Muscle layer of colon (tissue), 2 donors: Measurements from ENCODE around the gene INSRR.

Experiments used
- H3K27ac ChIP-seq: one replicate; pipeline ENCODE4 v1.7.0; 2013; ENCODE audit warnings: low read depth, mild to moderate bottlenecking, low read length, moderate library complexity
- H3K27me3 ChIP-seq, 2 donors: one replicate each; pipeline ENCODE4 v1.7.0; 2013; ENCODE audit warnings: low read length in 2 of 2, mild to moderate bottlenecking in 2 of 2; ENCODE audit not compliant: insufficient read depth in 2 of 2, control insufficient read depth in 1 of 2
- H3K36me3 ChIP-seq: one replicate; pipeline ENCODE4 v1.7.0; 2013; ENCODE audit warnings: mild to moderate bottlenecking, low read length; ENCODE audit not compliant: insufficient read depth
- H3K4me1 ChIP-seq: one replicate; pipeline ENCODE4 v1.7.0; 2013; ENCODE audit warnings: mild to moderate bottlenecking, low read length; ENCODE audit not compliant: insufficient read depth
- H3K4me3 ChIP-seq, 2 donors: one replicate each; pipeline ENCODE4 v1.7.0; 2013; ENCODE audit warnings: low read length in 2 of 2, low read depth in 1 of 2, mild to moderate bottlenecking in 1 of 2, moderate library complexity in 1 of 2
- H3K9ac ChIP-seq: one replicate; pipeline ENCODE4 v1.7.0; 2013; ENCODE audit warnings: low read length
- H3K9me3 ChIP-seq: one replicate; pipeline ENCODE4 v1.7.0; 2013; ENCODE audit warnings: mild to moderate bottlenecking, low read length
- donor health status: abdominal sarcoma.
- donor health status: Adenocarcinoma of cecum.

The INSRR gene

DNA sequence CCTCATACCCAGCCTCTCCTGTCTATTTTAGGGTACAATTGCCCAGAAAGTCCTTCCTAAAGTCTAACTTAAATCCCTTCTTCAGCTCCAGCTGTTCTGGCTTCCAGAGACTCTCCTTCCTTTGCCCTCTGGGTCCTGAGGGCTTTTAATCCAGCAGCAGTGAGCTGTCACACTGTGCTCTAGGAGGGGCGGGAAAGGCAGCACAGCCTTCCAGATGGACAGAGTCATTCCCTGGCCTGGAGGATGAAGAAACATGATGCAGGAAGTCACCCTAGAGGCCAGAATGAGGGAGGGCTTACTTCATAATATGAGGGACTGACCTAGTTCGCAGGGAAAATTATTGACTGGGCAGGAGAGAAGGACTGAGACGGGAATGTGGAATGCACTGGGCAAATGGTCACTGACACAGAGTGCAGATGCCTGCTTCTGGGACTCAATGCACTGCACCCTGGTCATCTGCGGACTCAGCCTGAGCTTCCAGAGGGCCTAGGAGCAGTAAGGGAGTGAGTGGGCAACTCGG, 43.5 kb downstream of the INSRR start:
- H3K9me3 ChIP-seq = no peaks in the 10 kb centered on the region
- no peaks in the 10 kb centered on the region for H3K36me3 ChIP-seq
- H3K27me3 ChIP-seq = peaks cover 0 to 22% of the 10 kb centered on the region in 2 donors
- H3K27ac ChIP-seq = no peak overlapping the region
- peaks cover 18% of the 10 kb centered on the region for H3K4me1 ChIP-seq
- peak overlapping the region in 1 of 2 donors; percentile 24 for H3K4me3 ChIP-seq
- no peak overlapping the region for H3K9ac ChIP-seq

- peak overlapping the region in 1 of 2 donors; percentile 47 for H3K4me3 ChIP-seq
- H3K9ac ChIP-seq = no peak overlapping the region
- H3K9me3 ChIP-seq = no peaks in the 10 kb centered on the region
- no peaks in the 10 kb centered on the region for H3K36me3 ChIP-seq
- no peak overlapping the region for H3K27ac ChIP-seq
- H3K27me3 ChIP-seq = peaks cover 0 to 22% of the 10 kb centered on the region in 2 donors
- H3K4me1 ChIP-seq = peaks cover 18% of the 10 kb centered on the region
These were observed 44.2 kb downstream of the INSRR start for GRCh38 chr1:156814571-156815260.

GRCh38 chr1:156813750-156814570, 45.0 kb downstream of the INSRR start:
- Histone ChIP-seq H3K9ac (no peak overlapping the region), H3K9me3 (no peaks in the 10 kb centered on the region), H3K36me3 (no peaks in the 10 kb centered on the region), H3K27ac (no peak overlapping the region), H3K4me1 (peaks cover 18% of the 10 kb centered on the region), H3K27me3 (peaks cover 0 to 22% of the 10 kb centered on the region in 2 donors), H3K4me3 (peak overlapping the region; percentile 3 to 47)

DNA sequence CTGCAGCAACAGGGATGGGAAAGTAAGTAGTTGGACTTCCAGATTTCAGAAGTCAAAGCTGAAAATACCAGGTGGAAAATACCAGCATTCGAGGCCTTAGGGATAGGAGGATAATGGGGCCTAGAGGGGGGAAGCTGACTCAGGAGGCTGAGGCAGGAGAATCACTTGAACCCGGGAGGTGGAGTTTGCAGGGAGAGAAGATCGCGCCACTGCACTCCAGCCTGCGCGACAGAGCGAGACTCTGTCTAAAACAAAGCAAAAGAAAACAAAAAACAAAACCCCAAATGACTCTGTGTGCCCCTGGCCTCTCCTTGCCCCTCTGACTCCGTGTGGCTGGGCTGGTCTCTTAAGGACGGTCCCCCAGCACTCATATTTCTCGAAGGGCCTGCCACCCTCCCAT, 45.6 kb downstream of the INSRR start:
- Histone ChIP-seq H3K27me3 (peaks cover 0 to 22% of the 10 kb centered on the region in 2 donors), H3K9me3 (no peaks in the 10 kb centered on the region), H3K4me3 (peak overlapping the region in 1 of 2 donors; percentile 47), H3K36me3 (no peaks in the 10 kb centered on the region), H3K27ac (no peak overlapping the region), H3K9ac (no peak overlapping the region), H3K4me1 (peaks cover 18% of the 10 kb centered on the region)

GRCh38 chr1:156812293-156812990, 46.5 kb downstream of the INSRR start:
- H3K9ac ChIP-seq = no peak overlapping the region
- H3K9me3 ChIP-seq = no peaks in the 10 kb centered on the region
- H3K4me1 ChIP-seq = peaks cover 18% of the 10 kb centered on the region
- no peak overlapping the region for H3K4me3 ChIP-seq
- peaks cover 0 to 22% of the 10 kb centered on the region in 2 donors for H3K27me3 ChIP-seq
- no peak overlapping the region for H3K27ac ChIP-seq
- H3K36me3 ChIP-seq = no peaks in the 10 kb centered on the region

DNA sequence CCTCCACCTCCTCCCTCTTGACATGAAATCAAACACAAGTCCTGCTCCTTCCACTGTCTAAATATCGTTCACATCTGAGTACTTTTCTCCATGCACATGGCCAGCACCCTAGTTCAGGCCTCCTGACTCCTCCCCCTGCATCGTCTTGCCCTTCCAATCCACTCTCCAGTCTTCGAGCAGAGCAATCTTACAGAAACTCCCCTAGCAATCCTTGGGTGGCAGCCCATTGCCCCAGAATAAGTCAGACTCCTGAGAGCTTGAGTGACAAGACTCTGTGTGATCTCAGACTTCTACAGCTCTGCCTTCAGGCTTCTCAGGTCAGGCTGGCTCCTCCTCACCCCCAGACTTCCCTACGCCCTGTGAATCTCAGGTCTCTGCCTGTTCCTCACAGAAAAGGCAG, 47.7 kb downstream of the INSRR start:
- no peaks in the 10 kb centered on the region for H3K9me3 ChIP-seq
- no peak overlapping the region for H3K4me3 ChIP-seq
- H3K4me1 ChIP-seq = peaks cover 22% of the 10 kb centered on the region
- H3K27me3 ChIP-seq = peaks cover 0 to 22% of the 10 kb centered on the region in 2 donors
- no peaks in the 10 kb centered on the region for H3K36me3 ChIP-seq
- no peak overlapping the region for H3K9ac ChIP-seq
- no peak overlapping the region for H3K27ac ChIP-seq

DNA sequence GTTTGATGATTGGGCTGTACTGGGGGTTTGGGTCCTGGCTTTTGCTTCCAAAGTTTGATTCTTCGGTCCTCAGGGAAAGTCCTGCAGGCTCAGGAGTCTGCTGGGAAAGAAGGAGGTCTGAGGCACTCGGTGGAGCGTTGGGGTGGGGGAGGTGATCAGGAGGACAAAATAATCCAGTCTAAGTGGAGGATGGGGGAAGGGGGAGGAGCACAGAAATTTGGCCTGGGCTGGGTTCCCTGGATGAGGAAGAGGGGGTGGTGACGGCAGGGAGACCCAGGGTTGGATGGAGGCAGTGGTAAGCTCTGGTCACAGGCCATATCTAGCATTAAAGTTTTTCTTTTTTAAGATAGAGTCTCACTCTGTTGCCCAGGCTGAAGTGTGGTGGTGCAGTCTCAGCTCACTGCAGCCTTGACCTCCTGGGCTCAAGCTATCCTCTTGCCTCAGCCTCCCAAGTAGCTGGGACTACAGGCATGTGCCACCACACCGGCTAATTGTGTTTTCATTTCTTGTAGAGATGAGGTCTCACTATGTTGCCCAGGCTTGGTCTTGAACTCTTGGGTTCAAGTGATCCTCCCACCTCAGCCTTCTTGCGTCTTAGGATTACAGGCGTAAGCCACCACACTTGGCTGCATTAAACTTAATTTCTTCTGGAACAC, 49.1 kb downstream of the INSRR start:
- no peaks in the 10 kb centered on the region for H3K9me3 ChIP-seq
- no peak overlapping the region for H3K27ac ChIP-seq
- peaks cover 26% of the 10 kb centered on the region for H3K4me1 ChIP-seq
- no peak overlapping the region for H3K9ac ChIP-seq
- no peak overlapping the region for H3K4me3 ChIP-seq
- no peaks in the 10 kb centered on the region for H3K36me3 ChIP-seq
- H3K27me3 ChIP-seq = peaks cover 0 to 22% of the 10 kb centered on the region in 2 donors

DNA sequence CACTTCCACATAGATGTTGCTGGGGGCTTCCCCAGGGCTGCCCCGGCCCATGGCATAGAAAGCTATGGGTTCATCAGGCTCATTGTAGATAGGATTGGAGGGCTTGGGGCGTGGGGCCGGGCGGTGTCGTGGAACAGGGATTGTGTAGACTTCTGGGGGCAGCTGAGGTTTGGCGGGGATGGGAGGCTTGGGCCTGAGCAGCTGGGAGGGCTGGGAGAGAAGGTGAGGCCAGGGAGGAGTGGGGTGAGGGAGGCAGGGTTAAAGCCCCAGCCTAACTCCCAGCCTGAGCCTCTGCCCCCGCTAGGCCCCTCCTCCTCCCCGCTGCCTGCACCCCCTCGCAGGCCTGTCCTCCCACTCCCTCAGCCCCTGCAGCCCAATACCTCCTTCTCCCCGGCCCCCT, 49.6 kb downstream of the INSRR start:
- Histone ChIP-seq H3K4me3 (no peak overlapping the region), H3K36me3 (no peaks in the 10 kb centered on the region), H3K4me1 (peaks cover 25% of the 10 kb centered on the region), H3K9me3 (no peaks in the 10 kb centered on the region), H3K9ac (no peak overlapping the region), H3K27ac (no peak overlapping the region), H3K27me3 (peaks cover 0 to 19% of the 10 kb centered on the region in 2 donors)

- Histone ChIP-seq H3K36me3 (no peaks in the 10 kb centered on the region), H3K4me1 (peaks cover 22% of the 10 kb centered on the region), H3K9me3 (no peaks in the 10 kb centered on the region), H3K27ac (no peak overlapping the region), H3K4me3 (no peak overlapping the region), H3K27me3 (peaks cover 0 to 18% of the 10 kb centered on the region in 2 donors), H3K9ac (no peak overlapping the region)
These were observed 50.5 kb downstream of the INSRR start for GRCh38 chr1:156808186-156809030.

DNA sequence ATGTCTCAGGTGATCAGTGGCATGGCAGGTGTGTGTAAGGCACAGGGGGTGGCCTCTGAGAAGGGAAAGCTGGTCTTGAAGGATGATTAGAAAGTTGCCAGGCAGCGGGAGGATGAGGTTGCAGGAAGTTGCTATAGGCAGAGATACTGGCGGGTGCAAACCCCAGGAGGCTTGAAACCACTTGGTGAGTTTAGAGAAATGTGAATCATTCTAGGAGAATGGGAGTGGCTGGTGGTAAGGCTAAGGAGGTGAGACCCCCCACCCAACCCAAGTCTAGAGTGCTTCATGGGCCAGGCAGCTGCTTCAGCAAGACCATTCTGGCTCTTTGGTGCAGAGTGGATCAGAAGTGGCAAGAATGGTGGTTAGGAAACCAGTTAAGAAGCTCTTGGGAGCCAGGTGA, 51.3 kb downstream of the INSRR start:
- no peak overlapping the region for H3K4me3 ChIP-seq
- no peak overlapping the region for H3K27ac ChIP-seq
- H3K9ac ChIP-seq = no peak overlapping the region
- peaks cover 0 to 10% of the 10 kb centered on the region in 2 donors for H3K27me3 ChIP-seq
- no peaks in the 10 kb centered on the region for H3K9me3 ChIP-seq
- H3K36me3 ChIP-seq = no peaks in the 10 kb centered on the region
- H3K4me1 ChIP-seq = peaks cover 16% of the 10 kb centered on the region
